H9 (cell line): Measurements from ENCODE around the gene HTT-AS. TPM values are rescaled to one million over a fixed set of nuclear protein-coding genes. Genes with fewer than 3 reads are reported as not detected.

Experiments used
- DNase-seq: peaks from one replicate; pipeline ENCODE4 v3.0.0-alpha.2; 2017
- H2AFZ ChIP-seq: one replicate; pipeline ENCODE4 v1.6.1; 2013; ENCODE audit warnings: mild to moderate bottlenecking, low read length, control low read depth, moderate library complexity
- H2AK5ac ChIP-seq: 2 replicates; pipeline ENCODE4 v1.6.1; 2013; ENCODE audit warnings: low read length, control low read depth, mixed read lengths; ENCODE audit not compliant: insufficient read length
- H2BK120ac ChIP-seq: one replicate; pipeline ENCODE4 v1.6.1; 2013; ENCODE audit warnings: low read depth, mild to moderate bottlenecking, low read length, control low read depth, inconsistent platforms; ENCODE audit not compliant: poor library complexity, severe bottlenecking
- H2BK12ac ChIP-seq: 2 replicates; pipeline ENCODE4 v1.6.1; 2013; ENCODE audit warnings: low read length, control low read depth, mixed read lengths, low read depth; ENCODE audit not compliant: insufficient read length
- H2BK15ac ChIP-seq: 2 replicates; pipeline ENCODE4 v1.6.1; 2013; ENCODE audit warnings: low read depth, low read length, control low read depth
- H2BK20ac ChIP-seq: one replicate; pipeline ENCODE4 v1.6.1; 2013; ENCODE audit warnings: low read depth, mild to moderate bottlenecking, low read length, control low read depth, inconsistent platforms; ENCODE audit not compliant: poor library complexity, severe bottlenecking
- H2BK5ac ChIP-seq: 2 replicates; pipeline ENCODE4 v1.6.1; 2013; ENCODE audit warnings: low read length, control low read depth, mixed read lengths; ENCODE audit not compliant: insufficient read length
- H3K14ac ChIP-seq: 2 replicates; pipeline ENCODE4 v1.6.1; 2013; ENCODE audit warnings: low read length, control low read depth; ENCODE audit not compliant: insufficient read depth
- H3K18ac ChIP-seq: 2 replicates; pipeline ENCODE4 v1.6.1; 2013; ENCODE audit warnings: low read depth, mild to moderate bottlenecking, mixed read lengths, low read length, control low read depth; ENCODE audit not compliant: insufficient read length
- H3K23ac ChIP-seq: 2 replicates; pipeline ENCODE4 v1.6.1; 2013; ENCODE audit warnings: low read length, control low read depth, mixed read lengths, low read depth; ENCODE audit not compliant: insufficient read length
- H3K23me2 ChIP-seq: 2 replicates; pipeline ENCODE4 v1.6.1; 2013; ENCODE audit warnings: low read depth, mild to moderate bottlenecking, mixed read lengths, low read length, control low read depth; ENCODE audit not compliant: insufficient read length, poor library complexity, severe bottlenecking
- H3K27ac ChIP-seq: 2 replicates; pipeline ENCODE4 v1.5.1; 2013; ENCODE audit warnings: low read length, control low read depth, mixed read lengths, low read depth; ENCODE audit not compliant: insufficient read length
- H3K27me3 ChIP-seq: 2 replicates; pipeline ENCODE4 v1.6.1; 2013; ENCODE audit warnings: low read length, control low read depth, inconsistent platforms; ENCODE audit not compliant: insufficient read depth
- H3K4ac ChIP-seq: 2 replicates; pipeline ENCODE4 v1.6.1; 2013; ENCODE audit warnings: low read depth, mild to moderate bottlenecking, control low read depth, inconsistent platforms, low read length, moderate library complexity
- H3K4me1 ChIP-seq: 2 replicates; pipeline ENCODE4 v1.6.1; 2013; ENCODE audit warnings: low read length, control low read depth, inconsistent platforms; ENCODE audit not compliant: insufficient read depth
- H3K4me2 ChIP-seq: 2 replicates; pipeline ENCODE4 v1.6.1; 2013; ENCODE audit warnings: low read length, control low read depth, mixed read lengths; ENCODE audit not compliant: insufficient read length, insufficient read depth
- H3K56ac ChIP-seq: 2 replicates; pipeline ENCODE4 v1.6.1; 2013; ENCODE audit warnings: low read depth, mild to moderate bottlenecking, mixed read lengths, low read length, control low read depth; ENCODE audit not compliant: insufficient read length
- H3K79me1 ChIP-seq: 2 replicates; pipeline ENCODE4 v1.6.1; 2013; ENCODE audit warnings: low read depth, mild to moderate bottlenecking, moderate library complexity, low read length, control low read depth, inconsistent platforms; ENCODE audit not compliant: insufficient read depth, poor library complexity, severe bottlenecking
- H3K79me2 ChIP-seq: 2 replicates; pipeline ENCODE4 v1.6.1; 2013; ENCODE audit warnings: low read length, control low read depth, inconsistent platforms; ENCODE audit not compliant: insufficient read depth
- H3K9ac ChIP-seq: 2 replicates; pipeline ENCODE4 v1.6.1; 2013; ENCODE audit warnings: low read length, control low read depth, mixed read lengths; ENCODE audit not compliant: insufficient read length; ENCODE audit errors: extremely low read depth
- H3K9me3 ChIP-seq: one replicate; pipeline ENCODE4 v1.6.1; 2013; ENCODE audit warnings: low read depth, low read length, inconsistent platforms; ENCODE audit not compliant: control insufficient read depth
- H3T11ph ChIP-seq: one replicate; pipeline ENCODE4 v1.6.1; 2013; ENCODE audit warnings: mild to moderate bottlenecking, low read length, control low read depth, inconsistent platforms
- H4K20me1 ChIP-seq: one replicate; pipeline ENCODE4 v1.6.1; 2013; ENCODE audit not compliant: control insufficient read depth, insufficient read length, insufficient read depth
- H4K5ac ChIP-seq: 2 replicates; pipeline ENCODE4 v1.6.1; 2013; ENCODE audit warnings: low read depth, mild to moderate bottlenecking, mixed read lengths, low read length, control low read depth; ENCODE audit not compliant: insufficient read length
- H4K8ac ChIP-seq: replicated peaks from 2 replicates; pipeline ENCODE4 v1.6.1; 2013; ENCODE audit warnings: low read length, control low read depth, mixed read lengths, low read depth; ENCODE audit not compliant: insufficient read length
- H4K91ac ChIP-seq: 2 replicates; pipeline ENCODE4 v1.6.1; 2013; ENCODE audit warnings: low read depth, mild to moderate bottlenecking, moderate library complexity, mixed read lengths, low read length, control low read depth; ENCODE audit not compliant: insufficient read length
- H3K27ac Mint-ChIP-seq, 3 experiments: 2 replicates in 2 of 3; 3 replicates in 1 of 3; pipeline ENCODE4 v1.8.0; 2020 to 2021; ENCODE audit warnings: mixed read lengths in 3 of 3, mild to moderate bottlenecking in 1 of 3, moderate library complexity in 1 of 3
- H3K27me3 Mint-ChIP-seq: 2 replicates; pipeline ENCODE4 v1.8.0; 2021; ENCODE audit warnings: low read depth, mild to moderate bottlenecking, moderate library complexity, mixed read lengths
- H3K36me3 Mint-ChIP-seq, 3 experiments: 2 replicates in 2 of 3; 3 replicates in 1 of 3; pipeline ENCODE4 v1.8.0; 2020 to 2021; ENCODE audit warnings: low read depth in 3 of 3, mixed read lengths in 3 of 3; ENCODE audit not compliant: insufficient read depth in 1 of 3
- H3K4me1 Mint-ChIP-seq, 2 experiments: 2 replicates each; pipeline ENCODE4 v1.8.0; 2020; ENCODE audit warnings: mixed read lengths in 2 of 2
- H3K4me3 Mint-ChIP-seq, 2 experiments: 2 replicates in 1 of 2; 3 replicates in 1 of 2; pipeline ENCODE4 v1.8.0; 2020 to 2021; ENCODE audit warnings: mild to moderate bottlenecking in 2 of 2, mixed read lengths in 2 of 2, moderate library complexity in 1 of 2
- H3K9me3 Mint-ChIP-seq, 2 experiments: 2 replicates in 1 of 2; 3 replicates in 1 of 2; pipeline ENCODE4 v1.8.0; 2020; ENCODE audit warnings: mild to moderate bottlenecking in 2 of 2, mixed read lengths in 2 of 2, moderate library complexity in 1 of 2
- CTCF ChIP-seq: fragments of 200-600 bp; sonication (generic); conservative IDR thresholded peaks from 3 replicates; pipeline ENCODE4 v1.8.0; 2021; ENCODE audit warnings: antibody characterized with exemption, mild to moderate bottlenecking
- WGBS: extraction: QIAGEN DNeasy Blood & Tissue Kit; methylation state at CpG from one replicate; pipeline ENCODE4 v1.1.7; 2013; ENCODE audit warnings: missing lambda C conversion rate, low lambda C conversion rate, mixed read lengths; ENCODE audit not compliant: insufficient read length; ENCODE audit errors: extremely low coverage; 5-methylcytosine and 5-hydroxymethylcytosine counted together
- total RNA-seq: library from RNA; stranded (reverse); gene quantifications from 2 replicates; pipeline ENCODE4 v1.2.1, GENCODE V29; 2021

HTT-AS gene
- total RNA-seq, 1 experiment from 2014 or later: not detected

- Histone ChIP-seq H2BK120ac (no peak overlapping the region), H3K56ac (no peak overlapping the region), H4K20me1 (no peaks in the 10 kb centered on the region), H3K79me1 (no peaks in the 10 kb centered on the region), H3K4me1 (no peaks in the 10 kb centered on the region; the same call in 1 of the 2 replicates), H2BK12ac (no peak overlapping the region), H2AK5ac (no peak overlapping the region), H3K23me2 (no peaks in the 10 kb centered on the region), H3K18ac (no peak overlapping the region), H4K8ac (no peak overlapping the region), H2BK20ac (no peak overlapping the region), H3K23ac (no peak overlapping the region), H3K79me2 (no peaks in the 10 kb centered on the region), H3K9ac (no peak overlapping the region), H3K9me3 (no peaks in the 10 kb centered on the region), H4K91ac (no peak overlapping the region), H2AFZ (no peak overlapping the region), H4K5ac (no peak overlapping the region), H2BK5ac (no peak overlapping the region), H3K4ac (no peak overlapping the region), H3K27me3 (no peaks in the 10 kb centered on the region), H3K14ac (no peak overlapping the region), H3T11ph (no peak overlapping the region), H2BK15ac (no peak overlapping the region), H3K27ac (no peak overlapping the region), H3K4me2 (no peak overlapping the region)
- no peak for TF ChIP-seq CTCF
- H3K27me3 Mint-ChIP-seq: peaks cover 5% of the 10 kb centered on the region
- H3K36me3 Mint-ChIP-seq: no peaks in the 10 kb centered on the region; a peak in 1 of 7 replicates
- H3K4me3 Mint-ChIP-seq: no peak overlapping the region
- WGBS: no CpG with 5 or more reads among the region's 28 CpGs
- H3K4me1 Mint-ChIP-seq: peaks cover 7 to 22% of the 10 kb centered on the region in 2 experiments
- no peak for DNase-seq
- H3K27ac Mint-ChIP-seq: no peak overlapping the region
- H3K9me3 Mint-ChIP-seq: no peaks in the 10 kb centered on the region
These were observed 33.7 kb downstream of the HTT-AS start for GRCh38 chr4:3040452-3041191.
